GM12891 (cell line): Measurements from ENCODE around the gene TMSB4Y.

Experiments used
- POLR2A ChIP-seq: IDR thresholded peaks from 2 replicates; pipeline ENCODE4 v1.6.1; 2011; ENCODE audit warnings: low read depth, low read length, control low read depth
- POLR2AphosphoS5 ChIP-seq: IDR thresholded peaks from 2 replicates; pipeline ENCODE4 v1.6.1; 2011; ENCODE audit warnings: low read depth, low read length, control low read depth

DNA sequence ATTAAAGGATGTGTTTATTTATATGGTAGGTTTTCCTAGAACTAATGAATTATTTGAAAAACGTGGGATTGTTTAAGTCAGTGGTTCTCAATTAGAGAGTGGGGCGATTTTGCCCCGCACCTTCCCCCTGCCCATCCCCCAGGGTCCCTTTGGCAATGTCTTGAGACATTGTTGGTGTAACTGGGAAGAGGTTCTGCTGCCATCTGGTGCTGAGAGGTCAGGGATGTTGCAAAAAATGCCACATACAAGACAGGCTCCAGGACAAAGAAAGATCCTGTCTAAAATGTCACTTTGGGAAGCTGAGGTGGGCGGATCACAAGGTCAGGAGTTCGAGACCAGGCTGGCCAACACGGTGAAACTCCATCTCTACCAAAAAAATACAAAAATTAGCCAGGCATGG is 25.8 kb downstream of the TMSB4Y start:
- TF ChIP-seq POLR2AphosphoS5, result no peak
- TF ChIP-seq POLR2A, result no peak
